Loucy (cell line): ENCODE results near the gene SSH2.

ENCODE experiments used
- H2AFZ ChIP-seq: fragments of 200-600 bp; sonication (generic); 2 replicates; pipeline ENCODE4 v1.6.0; 2016; ENCODE audit warnings: antibody characterized with exemption, mild to moderate bottlenecking, low read length, moderate library complexity
- H3F3A ChIP-seq: fragments of 200-600 bp; 2 replicates; pipeline ENCODE4 v1.6.0; 2016; ENCODE audit warnings: antibody characterized with exemption, low read depth, mild to moderate bottlenecking
- H3K27me3 ChIP-seq: fragments of 200-600 bp; sonication (generic); 2 replicates; pipeline ENCODE4 v1.6.1; 2014; ENCODE audit warnings: low read length, mild to moderate bottlenecking; ENCODE audit not compliant: insufficient read depth, poor library complexity, severe bottlenecking
- H3K36me3 ChIP-seq: fragments of 200-600 bp; sonication (generic); 2 replicates; pipeline ENCODE4 v1.6.1; 2016; ENCODE audit warnings: low read length; ENCODE audit not compliant: insufficient read depth
- H3K4me1 ChIP-seq: fragments of 200-600 bp; sonication (generic); 2 replicates; pipeline ENCODE4 v1.5.1; 2014; ENCODE audit warnings: low read length, mild to moderate bottlenecking; ENCODE audit not compliant: insufficient read depth, poor library complexity, severe bottlenecking
- H3K4me2 ChIP-seq: fragments of 200-600 bp; sonication (generic); 2 replicates; pipeline ENCODE4 v1.6.0; 2014; ENCODE audit warnings: antibody characterized with exemption, low read length, low read depth, mild to moderate bottlenecking; ENCODE audit not compliant: poor library complexity, severe bottlenecking
- H3K4me3 ChIP-seq: fragments of 200-600 bp; sonication (generic); 2 replicates; pipeline ENCODE4 v1.5.1; 2014; ENCODE audit warnings: low read length, mild to moderate bottlenecking, mixed read lengths; ENCODE audit not compliant: poor library complexity, severe bottlenecking
- H3K79me2 ChIP-seq: fragments of 200-600 bp; sonication (generic); 2 replicates; pipeline ENCODE4 v1.6.1; 2014; ENCODE audit warnings: low read length; ENCODE audit not compliant: insufficient read depth
- H3K9ac ChIP-seq: fragments of 200-600 bp; sonication (generic); 2 replicates; pipeline ENCODE4 v1.6.0; 2014; ENCODE audit warnings: mild to moderate bottlenecking, low read depth, low read length, moderate library complexity; ENCODE audit not compliant: poor library complexity, severe bottlenecking
- H3K9me2 ChIP-seq: fragments of 200-600 bp; sonication (generic); replicated peaks from 2 replicates; pipeline ENCODE4 v1.6.1; 2016; ENCODE audit warnings: low read depth, low read length, mixed read lengths
- H3K9me3 ChIP-seq: fragments of 200-600 bp; sonication (generic); 2 replicates; pipeline ENCODE4 v1.6.1; 2014; ENCODE audit warnings: mild to moderate bottlenecking, antibody characterized with exemption, low read length, low read depth; ENCODE audit not compliant: insufficient read depth
- H4K20me1 ChIP-seq: fragments of 200-600 bp; sonication (generic); 2 replicates; pipeline ENCODE4 v1.6.0; 2014; ENCODE audit warnings: antibody characterized with exemption, low read length, mild to moderate bottlenecking; ENCODE audit not compliant: insufficient read depth, poor library complexity, severe bottlenecking
- CTCF ChIP-seq: fragments of 200-600 bp; sonication (generic); conservative IDR thresholded peaks from 2 replicates; pipeline ENCODE4 v1.5.1; 2014; ENCODE audit warnings: mild to moderate bottlenecking, antibody characterized with exemption, low read length
- EZH2phosphoT487 ChIP-seq: fragments of 200-600 bp; IDR thresholded peaks from 2 replicates; pipeline ENCODE4 v1.6.1; 2018; ENCODE audit warnings: antibody characterized with exemption, mild to moderate bottlenecking, moderate library complexity, borderline replicate concordance

Gene SSH2

GRCh38 chr17:29760279-29761039, 169.6 kb downstream of the SSH2 start:
- peaks cover 26% of the 10 kb centered on the region for H3K4me1 ChIP-seq
- H3F3A ChIP-seq: 0 out of 2 replicates have a peak, but pooled peaks cover 8% of the 10 kb centered on the region
- H3K27me3 ChIP-seq: no peaks in the 10 kb centered on the region
- TF ChIP-seq EZH2phosphoT487 (no peak), CTCF (no peak)
- H3K79me2 ChIP-seq: peaks cover 33% of the 10 kb centered on the region
- no peaks in the 10 kb centered on the region for H3K9me2 ChIP-seq
- H4K20me1 ChIP-seq: peaks cover 29% of the 10 kb centered on the region
- peak overlapping the region; percentile 85 for H3K4me3 ChIP-seq
- H3K36me3 ChIP-seq: no peaks in the 10 kb centered on the region
- peak overlapping the region; percentile 41 for H2AFZ ChIP-seq
- no peaks in the 10 kb centered on the region for H3K9me3 ChIP-seq
- peak overlapping the region; percentile 73 for H3K9ac ChIP-seq
- peak overlapping the region; percentile 87 for H3K4me2 ChIP-seq

- H3K27me3 ChIP-seq: no peaks in the 10 kb centered on the region
- TF ChIP-seq EZH2phosphoT487 (no peak), CTCF (no peak)
- H3K79me2 ChIP-seq: peaks cover 33% of the 10 kb centered on the region
- H3K36me3 ChIP-seq: no peaks in the 10 kb centered on the region
- H4K20me1 ChIP-seq: peaks cover 29% of the 10 kb centered on the region
- H2AFZ ChIP-seq: no peak overlapping the region
- no peaks in the 10 kb centered on the region for H3K9me3 ChIP-seq
- H3K4me2 ChIP-seq: peak overlapping the region; percentile 42
- H3F3A ChIP-seq: 0 out of 2 replicates have a peak, but pooled peaks cover 8% of the 10 kb centered on the region
- peaks cover 26% of the 10 kb centered on the region for H3K4me1 ChIP-seq
- no peak overlapping the region for H3K9ac ChIP-seq
- H3K9me2 ChIP-seq: no peaks in the 10 kb centered on the region
- H3K4me3 ChIP-seq: no peak overlapping the region
These were observed 171.8 kb downstream of the SSH2 start for GRCh38 chr17:29758255-29758654.

GRCh38 chr17:29757788-29758187, 172.2 kb downstream of the SSH2 start:
- H3K9me2 ChIP-seq: no peaks in the 10 kb centered on the region
- H3K27me3 ChIP-seq: no peaks in the 10 kb centered on the region
- H3K4me2 ChIP-seq: peak overlapping the region; percentile 42
- no peak overlapping the region for H3K4me3 ChIP-seq
- TF ChIP-seq EZH2phosphoT487 (no peak), CTCF (no peak)
- 0 out of 2 replicates have a peak, but pooled peaks cover 8% of the 10 kb centered on the region for H3F3A ChIP-seq
- no peak overlapping the region for H3K9ac ChIP-seq
- H2AFZ ChIP-seq: no peak overlapping the region
- no peaks in the 10 kb centered on the region for H3K9me3 ChIP-seq
- H3K79me2 ChIP-seq: peaks cover 33% of the 10 kb centered on the region
- H3K36me3 ChIP-seq: no peaks in the 10 kb centered on the region
- H3K4me1 ChIP-seq: peaks cover 26% of the 10 kb centered on the region
- peaks cover 29% of the 10 kb centered on the region for H4K20me1 ChIP-seq
